ENCODE measurements around the gene MYO1H.

Gene MYO1H

DNA sequence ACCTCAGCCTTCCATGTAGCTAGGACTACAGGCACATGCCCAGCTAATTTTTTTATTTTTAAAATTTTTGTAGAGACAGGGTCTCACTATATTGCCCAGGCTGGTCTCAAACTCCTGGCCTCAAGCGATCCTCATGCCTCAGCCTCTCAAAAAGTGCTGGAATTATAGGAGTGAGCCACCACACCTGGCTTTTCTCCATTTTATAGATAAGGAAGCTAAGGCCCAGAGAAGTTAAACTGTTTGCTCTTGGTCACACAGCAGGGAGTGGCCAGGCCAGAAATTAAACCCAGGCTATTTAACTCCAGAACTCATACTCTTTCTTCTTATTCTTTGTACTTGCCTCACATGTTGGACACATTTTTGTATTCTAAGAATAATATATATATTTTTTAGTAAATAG, 146.2 kb downstream of the MYO1H start:
- no peak for TF ChIP-seq CTCF (IDR thresholded peaks at IDR 0.05; ENCODE audit: low read length, missing control alignments)
- no peak for DNase-seq (ENCODE audit: low read depth)
- no peak overlapping the region for H3K4me3 ChIP-seq (replicated peaks; ENCODE audit: low read depth, low read length)

GRCh38 chr12:109494348-109494881, 146.7 kb downstream of the MYO1H start:
- no peak for TF ChIP-seq CTCF (IDR thresholded peaks at IDR 0.05; ENCODE audit: low read length, missing control alignments)
- H3K4me3 ChIP-seq (replicated peaks; ENCODE audit: low read depth, low read length), result no peak overlapping the region
- DNase-seq (ENCODE audit: low read depth), result no peak

DNA sequence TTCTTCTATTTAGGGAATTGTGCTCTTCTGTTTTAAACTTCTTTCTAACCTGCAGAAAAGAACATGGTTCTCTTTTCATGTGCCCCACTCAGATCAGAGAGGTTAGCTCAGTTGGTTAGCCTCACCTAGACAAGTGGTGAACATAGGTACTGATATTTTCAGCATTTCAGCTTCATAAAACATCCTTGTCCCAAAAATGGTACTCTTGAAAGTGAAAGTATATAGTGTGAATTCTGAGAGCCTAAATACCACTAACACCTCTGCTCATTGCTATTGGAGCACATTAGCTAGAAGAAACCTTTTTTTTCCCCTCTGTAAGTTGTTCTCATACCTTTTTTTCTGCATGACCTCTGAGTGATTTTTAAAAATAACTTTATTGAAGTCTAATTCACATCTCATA, 147.3 kb downstream of the MYO1H start:
- H3K4me3 ChIP-seq (replicated peaks; ENCODE audit: low read depth, low read length), result no peak overlapping the region
- DNase-seq (ENCODE audit: low read depth), result no peak
- TF ChIP-seq CTCF (IDR thresholded peaks at IDR 0.05; ENCODE audit: low read length, missing control alignments), result no peak

GRCh38 chr12:109496306-109496705, 148.6 kb downstream of the MYO1H start:
- H3K4me3 ChIP-seq (replicated peaks; ENCODE audit: low read depth, low read length), result no peak overlapping the region
- DNase-seq (ENCODE audit: low read depth), result no peak
- TF ChIP-seq CTCF (IDR thresholded peaks at IDR 0.05; ENCODE audit: low read length, missing control alignments), result no peak

- no peak for TF ChIP-seq CTCF (IDR thresholded peaks at IDR 0.05; ENCODE audit: low read length, missing control alignments)
- peak; percentile 11 for DNase-seq (ENCODE audit: low read depth)
- no peak overlapping the region for H3K4me3 ChIP-seq (replicated peaks; ENCODE audit: low read depth, low read length)
These were observed 150.0 kb downstream of the MYO1H start for GRCh38 chr12:109497675-109498074.

Measured in fibroblast of pulmonary artery (primary cell).